Upper lobe of left lung (tissue), 4 donors: ENCODE results near the gene S100A3.

Experiments
- CTCF ChIP-seq, 6 experiments: fragments of 450-650 bp in 4 of 6; fragments of 200-600 bp in 2 of 6; sonication (generic) in 2 of 6; IDR thresholded peaks; one replicate each; pipeline ENCODE4 v1.5.1; 2016 to 2019; ENCODE audit warnings: antibody characterized with exemption in 6 of 6
- POLR2A ChIP-seq, 4 donors: fragments of 450-650 bp; IDR thresholded peaks; one replicate each; pipeline ENCODE4 v1.5.1; 2016 to 2017; ENCODE audit warnings: antibody characterized with exemption in 4 of 4, mild to moderate bottlenecking in 2 of 4

DNA sequence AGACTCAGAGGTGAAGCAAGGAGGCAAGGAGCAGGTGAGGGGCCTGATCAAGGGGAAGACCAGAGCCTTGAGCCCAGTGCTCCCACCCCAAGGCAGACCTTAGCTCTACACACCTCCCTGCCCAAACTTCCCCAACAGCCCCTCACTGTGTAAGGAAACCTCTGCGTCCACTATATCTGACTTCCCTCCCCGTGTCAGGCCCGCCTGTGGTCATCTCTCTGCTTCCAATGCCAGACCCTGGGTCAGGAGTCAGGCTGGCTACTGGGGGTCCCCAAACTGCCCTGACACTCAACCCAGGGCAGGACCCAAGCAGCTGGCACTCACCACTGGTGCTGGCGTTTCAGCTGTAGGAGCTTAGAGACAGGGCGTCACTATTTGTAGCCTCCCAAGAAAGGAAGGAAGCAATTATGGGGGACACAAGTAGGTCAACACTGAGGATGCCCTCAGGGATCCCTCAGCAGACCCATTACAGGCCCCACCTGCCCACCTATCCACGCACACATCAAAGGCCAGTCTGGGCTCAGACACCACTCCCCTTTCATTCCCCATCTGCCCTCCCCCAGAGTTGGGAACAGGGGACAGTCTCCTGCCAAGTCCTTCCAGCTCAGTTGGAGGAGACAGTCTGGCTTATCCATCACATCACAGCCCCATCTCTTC lies 811 bp upstream of the S100A3 start:
- TF ChIP-seq CTCF (IDR thresholded peaks at IDR 0.05) (no peak), POLR2A (IDR thresholded peaks at IDR 0.05) (no peak)
